Thoracic aorta (tissue), 2 donors: ENCODE data around the gene KIAA1671. TPM values are rescaled to one million over a fixed set of nuclear protein-coding genes. Genes with fewer than 3 reads are reported as not detected.

Experiments
- ATAC-seq: fragments of 150-250 bp; one replicate; pipeline ENCODE4 v1.8.0; 2017; ENCODE audit warnings: low read depth; ENCODE audit not compliant: insufficient number of reproducible peaks, low FRiP score
- DNase-seq: peaks from one replicate; pipeline ENCODE4 v3.0.0-alpha.2; 2020; ENCODE audit warnings: low spot score
- H3K27ac ChIP-seq, 2 donors: fragments of 200-600 bp; sonication (generic); 1 replicate in 1 of 2; 2 replicates in 1 of 2; pipeline ENCODE4 v1.5.1; 2016; ENCODE audit warnings: mild to moderate bottlenecking in 2 of 2, moderate library complexity in 2 of 2
- H3K27me3 ChIP-seq: fragments of 200-600 bp; sonication (generic); replicated peaks from 2 replicates; pipeline ENCODE4 v1.6.0; 2016; ENCODE audit warnings: mild to moderate bottlenecking; ENCODE audit not compliant: insufficient read depth
- H3K36me3 ChIP-seq: fragments of 200-600 bp; sonication (generic); one replicate; pipeline ENCODE4 v1.5.1; 2016
- H3K4me1 ChIP-seq, 2 donors: fragments of 200-600 bp; sonication (generic); 1 replicate in 1 of 2; 2 replicates in 1 of 2; pipeline versions ENCODE4 v1.5.1 to v1.6.0; 2016; ENCODE audit warnings: low read depth in 2 of 2, mild to moderate bottlenecking in 1 of 2; ENCODE audit not compliant: control insufficient read depth in 1 of 2
- H3K4me3 ChIP-seq: fragments of 200-600 bp; sonication (generic); 2 replicates; pipeline ENCODE4 v1.5.1; 2016; ENCODE audit warnings: mild to moderate bottlenecking
- H3K9me3 ChIP-seq: fragments of 200-600 bp; sonication (generic); 2 replicates; pipeline ENCODE4 v1.5.1; 2016
- total RNA-seq, 2 donors: library from RNA; depleted of rRNA; stranded (reverse); fragments of >200 nt; gene quantifications; one replicate each; pipeline versions ENCODE4 v1.1.0 to v1.2.3, GENCODE V29; 2016
- TF ChIP-seq, protein P1 (sequence below): fragments of 200-600 bp; sonication (generic); IDR thresholded peaks from one replicate; pipeline ENCODE4 v1.5.1; 2019; ENCODE audit warnings: antibody characterized with exemption

Gene KIAA1671
- total RNA-seq, 2 donors from 2014 or later = 57.8 to 86.8 TPM

GRCh38 chr22:25091458-25091857, 138.9 kb downstream of the KIAA1671 start:
- Histone ChIP-seq H3K27ac (no peak overlapping the region), H3K36me3 (no peaks in the 10 kb centered on the region), H3K9me3 (no peaks in the 10 kb centered on the region), H3K27me3 (no peaks in the 10 kb centered on the region), H3K4me1 (peaks cover 42 to 91% of the 10 kb centered on the region in 2 donors), H3K4me3 (no peak overlapping the region)
- DNase-seq = no peak
- no peak for ATAC-seq
- TF ChIP-seq, protein P1, sequence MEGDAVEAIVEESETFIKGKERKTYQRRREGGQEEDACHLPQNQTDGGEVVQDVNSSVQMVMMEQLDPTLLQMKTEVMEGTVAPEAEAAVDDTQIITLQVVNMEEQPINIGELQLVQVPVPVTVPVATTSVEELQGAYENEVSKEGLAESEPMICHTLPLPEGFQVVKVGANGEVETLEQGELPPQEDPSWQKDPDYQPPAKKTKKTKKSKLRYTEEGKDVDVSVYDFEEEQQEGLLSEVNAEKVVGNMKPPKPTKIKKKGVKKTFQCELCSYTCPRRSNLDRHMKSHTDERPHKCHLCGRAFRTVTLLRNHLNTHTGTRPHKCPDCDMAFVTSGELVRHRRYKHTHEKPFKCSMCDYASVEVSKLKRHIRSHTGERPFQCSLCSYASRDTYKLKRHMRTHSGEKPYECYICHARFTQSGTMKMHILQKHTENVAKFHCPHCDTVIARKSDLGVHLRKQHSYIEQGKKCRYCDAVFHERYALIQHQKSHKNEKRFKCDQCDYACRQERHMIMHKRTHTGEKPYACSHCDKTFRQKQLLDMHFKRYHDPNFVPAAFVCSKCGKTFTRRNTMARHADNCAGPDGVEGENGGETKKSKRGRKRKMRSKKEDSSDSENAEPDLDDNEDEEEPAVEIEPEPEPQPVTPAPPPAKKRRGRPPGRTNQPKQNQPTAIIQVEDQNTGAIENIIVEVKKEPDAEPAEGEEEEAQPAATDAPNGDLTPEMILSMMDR = no peak

- H3K27me3 ChIP-seq = no peaks in the 10 kb centered on the region
Measured at GRCh38 chr22:25092119-25092518, 139.6 kb downstream of the KIAA1671 start.

GRCh38 chr22:25094579-25094978, 142.1 kb downstream of the KIAA1671 start:
- Histone ChIP-seq H3K4me1 (peaks cover 33 to 76% of the 10 kb centered on the region in 2 donors), H3K9me3 (no peaks in the 10 kb centered on the region), H3K27ac (peak overlapping the region; percentile 42 to 43), H3K36me3 (no peaks in the 10 kb centered on the region), H3K4me3 (no peak overlapping the region), H3K27me3 (no peaks in the 10 kb centered on the region)
- TF ChIP-seq, protein P1 = no peak
- ATAC-seq (no peak), DNase-seq (no peak)

More at GRCh38 chr22:25092119-25092518, 139.6 kb downstream of the KIAA1671 start:
- DNase-seq = no peak
- Histone ChIP-seq H3K4me3 (no peak overlapping the region), H3K9me3 (no peaks in the 10 kb centered on the region), H3K27ac (peak overlapping the region in 1 of 2 donors; percentile 55), H3K4me1 (peaks cover 39 to 84% of the 10 kb centered on the region in 2 donors), H3K36me3 (no peaks in the 10 kb centered on the region)
- TF ChIP-seq, protein P1 = no peak
- no peak for ATAC-seq

- Histone ChIP-seq H3K4me3 (no peak overlapping the region), H3K27ac (peak overlapping the region; percentile 37 to 43), H3K4me1 (peaks cover 34 to 76% of the 10 kb centered on the region in 2 donors), H3K27me3 (no peaks in the 10 kb centered on the region), H3K36me3 (no peaks in the 10 kb centered on the region), H3K9me3 (no peaks in the 10 kb centered on the region)
- TF ChIP-seq, protein P1 = no peak
- ATAC-seq = no peak
- DNase-seq = no peak
Measured at GRCh38 chr22:25095869-25096268, 143.4 kb downstream of the KIAA1671 start.

DNA sequence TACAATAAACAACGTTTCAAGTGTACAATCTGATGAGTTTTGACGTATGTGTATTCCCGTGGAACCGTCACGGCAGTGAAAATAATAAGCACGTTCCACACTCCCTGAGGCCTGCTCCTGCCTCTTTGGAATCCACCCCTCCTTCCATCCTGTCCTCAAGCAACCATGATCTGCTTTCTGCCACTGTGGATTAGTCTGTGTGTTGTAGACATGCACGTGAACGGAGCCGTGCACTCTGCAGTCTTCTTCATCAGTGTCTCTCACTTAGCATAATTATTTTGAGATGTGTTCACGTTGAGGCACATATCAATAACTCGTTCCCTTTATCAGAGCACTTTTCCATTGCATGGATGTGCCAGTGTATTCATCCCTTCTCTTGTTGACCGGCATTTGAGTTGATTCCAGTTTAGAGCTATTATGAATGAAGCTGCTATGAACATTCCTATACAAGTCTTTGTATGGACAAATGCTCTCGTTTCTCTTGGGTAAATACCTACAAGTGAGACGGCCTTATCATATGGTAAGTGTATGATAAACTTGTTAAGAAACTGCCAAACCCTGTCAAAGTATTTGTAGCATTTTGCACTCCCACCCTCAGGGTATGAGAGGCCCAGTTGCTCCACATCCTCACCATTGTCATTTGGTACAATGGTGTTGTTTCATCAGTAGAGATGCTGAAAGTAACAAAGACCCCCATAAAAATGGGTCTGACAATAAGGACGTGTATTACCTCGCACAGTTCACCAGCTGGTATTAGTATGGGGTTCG, 144.3 kb downstream of the KIAA1671 start:
- H3K27ac ChIP-seq = peak overlapping the region; percentile 37 to 43
- DNase-seq (no peak), ATAC-seq (no peak)
- no peak overlapping the region for H3K4me3 ChIP-seq
- H3K9me3 ChIP-seq = no peaks in the 10 kb centered on the region
- TF ChIP-seq, protein P1 = no peak
- H3K27me3 ChIP-seq = no peaks in the 10 kb centered on the region
- peaks cover 44 to 76% of the 10 kb centered on the region in 2 donors for H3K4me1 ChIP-seq
- no peaks in the 10 kb centered on the region for H3K36me3 ChIP-seq
